ENCODE data around the gene IGF2BP2.

DNA sequence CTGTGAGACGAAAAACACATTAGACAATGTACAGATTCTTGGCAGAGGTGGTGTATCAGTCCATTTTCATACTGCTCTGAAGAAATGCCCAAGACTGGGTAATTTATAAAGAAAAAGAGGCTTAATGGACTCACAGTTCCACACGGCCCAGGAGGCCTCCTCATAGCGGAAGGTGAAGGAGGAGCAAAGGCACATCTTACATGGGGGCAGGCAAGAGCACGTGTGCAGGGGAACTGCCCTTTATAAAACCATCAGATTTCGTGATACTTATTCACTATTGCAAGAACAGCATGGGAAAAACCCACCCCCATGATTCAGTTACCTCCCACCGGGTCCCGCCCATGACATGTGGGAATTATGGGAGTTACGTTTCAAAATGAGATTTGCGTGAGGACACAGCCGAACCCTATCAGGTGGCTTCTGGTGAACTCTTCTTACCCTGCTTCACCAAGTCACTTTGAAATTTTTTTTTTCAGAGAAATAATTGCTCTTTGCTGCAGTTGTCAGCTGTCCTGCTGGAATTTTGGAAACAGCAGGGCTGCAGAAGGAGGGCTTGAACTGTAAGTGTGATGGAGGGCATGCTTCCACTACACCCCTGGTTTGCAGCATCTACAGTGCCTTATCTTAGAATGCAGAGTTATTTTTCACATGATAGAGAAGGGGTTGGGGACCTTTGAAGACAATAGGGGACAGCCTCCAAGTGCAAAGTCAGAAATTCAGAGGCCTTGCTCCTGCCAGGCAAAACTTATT is 2.9 kb upstream of the IGF2BP2 start:
- TF ChIP-seq, protein P1, sequence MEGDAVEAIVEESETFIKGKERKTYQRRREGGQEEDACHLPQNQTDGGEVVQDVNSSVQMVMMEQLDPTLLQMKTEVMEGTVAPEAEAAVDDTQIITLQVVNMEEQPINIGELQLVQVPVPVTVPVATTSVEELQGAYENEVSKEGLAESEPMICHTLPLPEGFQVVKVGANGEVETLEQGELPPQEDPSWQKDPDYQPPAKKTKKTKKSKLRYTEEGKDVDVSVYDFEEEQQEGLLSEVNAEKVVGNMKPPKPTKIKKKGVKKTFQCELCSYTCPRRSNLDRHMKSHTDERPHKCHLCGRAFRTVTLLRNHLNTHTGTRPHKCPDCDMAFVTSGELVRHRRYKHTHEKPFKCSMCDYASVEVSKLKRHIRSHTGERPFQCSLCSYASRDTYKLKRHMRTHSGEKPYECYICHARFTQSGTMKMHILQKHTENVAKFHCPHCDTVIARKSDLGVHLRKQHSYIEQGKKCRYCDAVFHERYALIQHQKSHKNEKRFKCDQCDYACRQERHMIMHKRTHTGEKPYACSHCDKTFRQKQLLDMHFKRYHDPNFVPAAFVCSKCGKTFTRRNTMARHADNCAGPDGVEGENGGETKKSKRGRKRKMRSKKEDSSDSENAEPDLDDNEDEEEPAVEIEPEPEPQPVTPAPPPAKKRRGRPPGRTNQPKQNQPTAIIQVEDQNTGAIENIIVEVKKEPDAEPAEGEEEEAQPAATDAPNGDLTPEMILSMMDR (IDR thresholded peaks at IDR 0.05), result no peak
- TF ChIP-seq POLR2AphosphoS5 (IDR thresholded peaks at IDR 0.05; ENCODE audit: insufficient read depth in 1 of 2, low read depth in 1 of 2), result no peak
